Measurements from ENCODE around the gene FGF22. TPM values are rescaled to one million over a fixed set of nuclear protein-coding genes. Genes with fewer than 3 reads are reported as not detected.

The FGF22 gene
- total and polyA plus RNA-seq, 4 donors: 0.10 to 0.85 (median 0.34) TPM

GRCh38 chr19:638906-639252 lies 800 bp upstream of the FGF22 start:
- 65 to 73% methylated on average over 16 to 17 of the region's 17 CpGs for WGBS, 2 donors
- Histone ChIP-seq H3K4me1 (ENCODE audit: control insufficient read depth in 5 of 5, insufficient read depth in 5 of 5, low read length in 5 of 5) (peaks cover 0 to 14% (median 4%) of the 10 kb centered on the region in 5 donors), H3K4me3 (no peak overlapping the region), H3K9me3 (ENCODE audit: control insufficient read depth in 4 of 4, insufficient read depth in 3 of 4, low read length in 3 of 4) (no peaks in the 10 kb centered on the region), H3K9ac (ENCODE audit: insufficient read depth in 1 of 2, low read length in 2 of 2) (no peak overlapping the region), H3K27ac (ENCODE audit: low read depth in 1 of 2, low read length in 1 of 2) (no peak overlapping the region), H3K36me3 (ENCODE audit: control insufficient read depth in 4 of 4, insufficient read depth in 4 of 4, low read length in 4 of 4) (no peaks in the 10 kb centered on the region), H3K27me3 (ENCODE audit: control insufficient read depth in 3 of 3, insufficient read depth in 3 of 3, low read length in 2 of 3) (no peaks in the 10 kb centered on the region)
- no peak for DNase-seq
- TF ChIP-seq, protein P1, sequence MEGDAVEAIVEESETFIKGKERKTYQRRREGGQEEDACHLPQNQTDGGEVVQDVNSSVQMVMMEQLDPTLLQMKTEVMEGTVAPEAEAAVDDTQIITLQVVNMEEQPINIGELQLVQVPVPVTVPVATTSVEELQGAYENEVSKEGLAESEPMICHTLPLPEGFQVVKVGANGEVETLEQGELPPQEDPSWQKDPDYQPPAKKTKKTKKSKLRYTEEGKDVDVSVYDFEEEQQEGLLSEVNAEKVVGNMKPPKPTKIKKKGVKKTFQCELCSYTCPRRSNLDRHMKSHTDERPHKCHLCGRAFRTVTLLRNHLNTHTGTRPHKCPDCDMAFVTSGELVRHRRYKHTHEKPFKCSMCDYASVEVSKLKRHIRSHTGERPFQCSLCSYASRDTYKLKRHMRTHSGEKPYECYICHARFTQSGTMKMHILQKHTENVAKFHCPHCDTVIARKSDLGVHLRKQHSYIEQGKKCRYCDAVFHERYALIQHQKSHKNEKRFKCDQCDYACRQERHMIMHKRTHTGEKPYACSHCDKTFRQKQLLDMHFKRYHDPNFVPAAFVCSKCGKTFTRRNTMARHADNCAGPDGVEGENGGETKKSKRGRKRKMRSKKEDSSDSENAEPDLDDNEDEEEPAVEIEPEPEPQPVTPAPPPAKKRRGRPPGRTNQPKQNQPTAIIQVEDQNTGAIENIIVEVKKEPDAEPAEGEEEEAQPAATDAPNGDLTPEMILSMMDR (IDR thresholded peaks at IDR 0.05; ENCODE audit: control extremely low read depth, extremely low read depth): no peak
- ATAC-seq (ENCODE audit: insufficient read depth, low FRiP score): no peak

DNA sequence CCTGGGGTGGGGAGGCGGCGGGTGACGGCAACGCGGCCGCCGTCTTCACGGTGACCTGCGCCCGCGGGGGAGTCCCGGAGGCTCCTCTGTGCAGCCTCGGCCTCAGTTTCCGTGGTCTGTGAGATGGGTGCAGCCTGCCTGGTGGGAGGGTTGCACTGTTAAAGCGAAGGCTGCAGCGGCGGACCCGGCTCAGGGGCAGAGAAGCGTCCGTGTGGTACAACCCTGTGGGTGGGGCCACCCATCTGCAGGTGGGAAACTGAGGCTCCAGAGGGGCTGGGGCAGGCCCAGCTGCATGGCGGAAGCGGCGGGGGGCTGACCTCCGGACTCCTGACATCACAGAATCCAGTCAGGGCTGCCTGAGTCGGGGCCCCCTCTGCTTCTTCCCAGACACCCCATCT lies 481 bp downstream of the FGF22 start:
- DNase-seq (no peak), ATAC-seq (ENCODE audit: insufficient read depth, low FRiP score) (no peak)
- Histone ChIP-seq H3K9ac (ENCODE audit: insufficient read depth in 1 of 2, low read length in 2 of 2) (no peak overlapping the region), H3K4me1 (ENCODE audit: control insufficient read depth in 5 of 5, insufficient read depth in 5 of 5, low read length in 5 of 5) (peaks cover 0 to 7% (median 4%) of the 10 kb centered on the region in 5 donors), H3K36me3 (ENCODE audit: control insufficient read depth in 4 of 4, insufficient read depth in 4 of 4, low read length in 4 of 4) (peaks cover 0 to 8% (median 0%) of the 10 kb centered on the region in 4 donors), H3K9me3 (ENCODE audit: control insufficient read depth in 4 of 4, insufficient read depth in 3 of 4, low read length in 3 of 4) (no peaks in the 10 kb centered on the region), H3K27ac (ENCODE audit: low read depth in 1 of 2, low read length in 1 of 2) (no peak overlapping the region), H3K4me3 (no peak overlapping the region), H3K27me3 (ENCODE audit: control insufficient read depth in 3 of 3, insufficient read depth in 3 of 3, low read length in 2 of 3) (no peaks in the 10 kb centered on the region)
- TF ChIP-seq, protein P1 (IDR thresholded peaks at IDR 0.05; ENCODE audit: control extremely low read depth, extremely low read depth): no peak
- WGBS, 2 donors: 47 to 63% methylated on average over 24 to 25 of the region's 25 CpGs

- H3K27me3 ChIP-seq (ENCODE audit: control insufficient read depth in 3 of 3, insufficient read depth in 3 of 3, low read length in 2 of 3): no peaks in the 10 kb centered on the region
- peaks cover 0 to 7% (median 4%) of the 10 kb centered on the region in 5 donors for H3K4me1 ChIP-seq (ENCODE audit: control insufficient read depth in 5 of 5, insufficient read depth in 5 of 5, low read length in 5 of 5)
- ATAC-seq (ENCODE audit: insufficient read depth, low FRiP score): no peak
- DNase-seq: no peak
- no peak overlapping the region for H3K9ac ChIP-seq (ENCODE audit: insufficient read depth in 1 of 2, low read length in 2 of 2)
- no peak overlapping the region for H3K4me3 ChIP-seq
- H3K36me3 ChIP-seq (ENCODE audit: control insufficient read depth in 4 of 4, insufficient read depth in 4 of 4, low read length in 4 of 4): peaks cover 0 to 11% (median 0%) of the 10 kb centered on the region in 4 donors
- no peak overlapping the region for H3K27ac ChIP-seq (ENCODE audit: low read depth in 1 of 2, low read length in 1 of 2)
- 92 to 95% methylated on average over 22 to 31 of the region's 31 CpGs for WGBS, 2 donors
- TF ChIP-seq, protein P1 (IDR thresholded peaks at IDR 0.05; ENCODE audit: control extremely low read depth, extremely low read depth): no peak
- H3K9me3 ChIP-seq (ENCODE audit: control insufficient read depth in 4 of 4, insufficient read depth in 3 of 4, low read length in 3 of 4): no peaks in the 10 kb centered on the region
These were observed 1.0 kb downstream of the FGF22 start for GRCh38 chr19:640606-641189.

DNA sequence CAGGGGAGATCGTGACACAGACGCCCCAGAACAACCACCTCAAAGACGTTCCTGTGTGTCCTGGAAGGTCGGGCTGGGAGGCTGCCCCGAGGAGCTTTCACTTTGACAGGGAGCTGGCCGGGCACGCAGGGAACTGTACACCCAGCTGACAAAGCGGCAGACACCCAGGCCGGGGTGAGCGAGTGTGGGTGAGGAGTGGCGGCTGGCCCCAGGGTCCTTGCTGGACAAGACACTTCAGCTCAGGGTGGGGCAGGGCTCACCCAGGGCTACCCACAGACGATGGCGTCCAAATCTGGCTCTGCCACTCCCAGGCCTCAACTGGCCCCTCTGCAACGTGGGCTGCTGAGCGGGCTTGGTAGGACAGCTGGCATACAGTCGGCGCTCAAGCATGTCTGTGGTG lies 2.0 kb downstream of the FGF22 start:
- Histone ChIP-seq H3K27me3 (ENCODE audit: control insufficient read depth in 3 of 3, insufficient read depth in 3 of 3, low read length in 2 of 3) (no peaks in the 10 kb centered on the region), H3K4me1 (ENCODE audit: control insufficient read depth in 5 of 5, insufficient read depth in 5 of 5, low read length in 5 of 5) (peaks cover 0 to 7% (median 4%) of the 10 kb centered on the region in 5 donors), H3K36me3 (ENCODE audit: control insufficient read depth in 4 of 4, insufficient read depth in 4 of 4, low read length in 4 of 4) (peaks cover 0 to 21% (median 0%) of the 10 kb centered on the region in 4 donors), H3K9me3 (ENCODE audit: control insufficient read depth in 4 of 4, insufficient read depth in 3 of 4, low read length in 3 of 4) (no peaks in the 10 kb centered on the region), H3K9ac (ENCODE audit: insufficient read depth in 1 of 2, low read length in 2 of 2) (no peak overlapping the region), H3K27ac (ENCODE audit: low read depth in 1 of 2, low read length in 1 of 2) (no peak overlapping the region), H3K4me3 (no peak overlapping the region)
- TF ChIP-seq, protein P1 (IDR thresholded peaks at IDR 0.05; ENCODE audit: control extremely low read depth, extremely low read depth): no peak
- DNase-seq: no peak
- no peak for ATAC-seq (ENCODE audit: insufficient read depth, low FRiP score)
- WGBS, 2 donors: 81 to 86% methylated on average over 17 of the region's 17 CpGs

All from lung (tissue), 12 donors.